Measurements from ENCODE around the gene TIMM22. TPM values are rescaled to one million over a fixed set of nuclear protein-coding genes. Genes with fewer than 3 reads are reported as not detected.
"Not testable (repeated sequence)": the region's sequence is repeated elsewhere in the genome, so short reads cannot be mapped to it uniquely, and the experiment has no call there.

TIMM22 gene
- polyA plus RNA-seq (2011; rRNA removed) = 12.6 and 14.3 TPM in 2 replicates
- polyA minus RNA-seq (2011; rRNA and poly(A)+ RNA removed) = 8.1 and 10.8 TPM in 2 replicates

- DNase-seq (ENCODE audit: low read depth) = peak; percentile 78
- POLR2A ChIA-PET = interaction anchor here (0.6 kb wide), 1 partner anchor 95 kb away, joined by 10 read pairs; no protein-coding TSS in a partner anchor
- Histone ChIP-seq H3K36me3 (ENCODE audit: control insufficient read depth, insufficient read depth, low read length) (peaks cover 5% of the 10 kb centered on the region), H3K27me3 (ENCODE audit: control insufficient read depth, insufficient read depth, low read length) (no peaks in the 10 kb centered on the region), H3K4me3 (ENCODE audit: low read depth, low read length) (peak within 1 kb of the TSS; percentile 100)
- CTCF ChIA-PET = interaction anchor here (0.6 to 2.9 kb wide), 32 partner anchors 9 to 586 kb away, joined by 3 to 47 read pairs (median 4); partner anchors contain the start of genes GLOD4, MRM3 and NXN
- TF ChIP-seq, protein P1, sequence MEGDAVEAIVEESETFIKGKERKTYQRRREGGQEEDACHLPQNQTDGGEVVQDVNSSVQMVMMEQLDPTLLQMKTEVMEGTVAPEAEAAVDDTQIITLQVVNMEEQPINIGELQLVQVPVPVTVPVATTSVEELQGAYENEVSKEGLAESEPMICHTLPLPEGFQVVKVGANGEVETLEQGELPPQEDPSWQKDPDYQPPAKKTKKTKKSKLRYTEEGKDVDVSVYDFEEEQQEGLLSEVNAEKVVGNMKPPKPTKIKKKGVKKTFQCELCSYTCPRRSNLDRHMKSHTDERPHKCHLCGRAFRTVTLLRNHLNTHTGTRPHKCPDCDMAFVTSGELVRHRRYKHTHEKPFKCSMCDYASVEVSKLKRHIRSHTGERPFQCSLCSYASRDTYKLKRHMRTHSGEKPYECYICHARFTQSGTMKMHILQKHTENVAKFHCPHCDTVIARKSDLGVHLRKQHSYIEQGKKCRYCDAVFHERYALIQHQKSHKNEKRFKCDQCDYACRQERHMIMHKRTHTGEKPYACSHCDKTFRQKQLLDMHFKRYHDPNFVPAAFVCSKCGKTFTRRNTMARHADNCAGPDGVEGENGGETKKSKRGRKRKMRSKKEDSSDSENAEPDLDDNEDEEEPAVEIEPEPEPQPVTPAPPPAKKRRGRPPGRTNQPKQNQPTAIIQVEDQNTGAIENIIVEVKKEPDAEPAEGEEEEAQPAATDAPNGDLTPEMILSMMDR (IDR thresholded peaks at IDR 0.05; ENCODE audit: insufficient read depth, low read depth, low read length) = peak; percentile 88
These were observed at the start of gene TIMM22 for GRCh38 chr17:996554-997344. TSS of gene TIMM22 (plus strand) at chr17:997129. CDS start at chr17:997143, 14 bp downstream.

DNA sequence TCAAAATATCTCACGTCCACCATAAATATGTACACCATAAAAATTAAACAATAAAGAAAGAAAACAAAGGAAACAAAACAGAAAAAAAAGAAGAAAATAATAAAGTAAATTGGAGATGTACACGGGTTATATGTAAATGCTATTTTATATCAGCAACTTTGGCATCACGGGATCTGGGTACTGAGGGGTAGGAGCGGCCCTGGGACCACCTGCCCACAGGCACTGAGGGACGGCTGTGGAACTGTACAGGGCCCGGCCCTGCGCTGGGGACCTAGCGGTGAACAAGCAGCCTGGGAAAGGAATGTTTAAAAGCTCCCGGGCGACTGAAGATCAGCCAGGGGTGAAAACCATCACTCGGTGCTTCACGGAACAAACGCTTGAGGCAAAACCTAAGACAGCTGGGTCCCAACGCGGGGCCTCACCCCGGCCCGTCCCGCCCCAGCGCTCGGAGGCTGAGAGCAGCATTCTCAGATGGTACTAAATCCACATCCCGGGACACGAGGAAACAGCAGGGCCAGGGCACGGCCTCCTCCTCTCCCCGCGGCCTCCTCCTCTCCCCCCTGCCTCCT is 48.6 kb upstream of the TIMM22 start:
- H3K4me3 ChIP-seq (ENCODE audit: low read depth, low read length) = no peak overlapping the region
- POLR2A ChIA-PET = no interaction called here
- H3K27me3 ChIP-seq (ENCODE audit: control insufficient read depth, insufficient read depth, low read length) = no peaks in the 10 kb centered on the region
- DNase-seq (ENCODE audit: low read depth) = no peak
- TF ChIP-seq, protein P1 (IDR thresholded peaks at IDR 0.05; ENCODE audit: insufficient read depth, low read depth, low read length) = 0 out of 2 replicates have a peak, but pooled peaks have one; percentile 13
- H3K36me3 ChIP-seq (ENCODE audit: control insufficient read depth, insufficient read depth, low read length) = peaks cover 3% of the 10 kb centered on the region; the same call in 1 of the 2 replicates
- CTCF ChIA-PET = interaction anchor here (0.9 kb wide), 1 partner anchor 33 kb away, joined by 3 read pairs; no protein-coding TSS in a partner anchor

- no peak for DNase-seq (ENCODE audit: low read depth)
- Histone ChIP-seq H3K36me3 (ENCODE audit: control insufficient read depth, insufficient read depth, low read length) (peaks cover 4% of the 10 kb centered on the region), H3K4me3 (ENCODE audit: low read depth, low read length) (no peak overlapping the region), H3K27me3 (ENCODE audit: control insufficient read depth, insufficient read depth, low read length) (no peaks in the 10 kb centered on the region)
- TF ChIP-seq, protein P1 (IDR thresholded peaks at IDR 0.05; ENCODE audit: insufficient read depth, low read depth, low read length) = no peak
- ChIA-PET POLR2A (no interaction called here), CTCF (interaction anchor here (0.5 to 1.6 kb wide), 9 partner anchors 11 to 154 kb away, joined by 3 to 6 read pairs (median 3); no protein-coding TSS in a partner anchor)
These were observed 47.2 kb upstream of the TIMM22 start for GRCh38 chr17:949623-950303.

- no peak overlapping the region for H3K4me3 ChIP-seq (ENCODE audit: low read depth, low read length)
- POLR2A ChIA-PET = interaction anchor here (0.6 kb wide), 1 partner anchor 166 kb away, joined by 3 read pairs; no protein-coding TSS in a partner anchor
- TF ChIP-seq, protein P1 (IDR thresholded peaks at IDR 0.05; ENCODE audit: insufficient read depth, low read depth, low read length) = no peak
- CTCF ChIA-PET = interaction anchor here (0.8 to 1.6 kb wide), 7 partner anchors 13 to 156 kb away, joined by 3 to 5 read pairs (median 5); no protein-coding TSS in a partner anchor
- no peaks in the 10 kb centered on the region for H3K27me3 ChIP-seq (ENCODE audit: control insufficient read depth, insufficient read depth, low read length)
- DNase-seq (ENCODE audit: low read depth) = no peak
- peaks cover 4% of the 10 kb centered on the region for H3K36me3 ChIP-seq (ENCODE audit: control insufficient read depth, insufficient read depth, low read length)
These were observed 45.4 kb upstream of the TIMM22 start for GRCh38 chr17:951325-952132.

- DNase-seq (ENCODE audit: low read depth); H3K36me3 ChIP-seq (ENCODE audit: control insufficient read depth, insufficient read depth, low read length); H3K4me3 ChIP-seq (ENCODE audit: low read depth, low read length); CTCF ChIA-PET; H3K27me3 ChIP-seq (ENCODE audit: control insufficient read depth, insufficient read depth, low read length); POLR2A ChIA-PET: not testable (repeated sequence)
These were observed 44.3 kb upstream of the TIMM22 start for GRCh38 chr17:952592-952991.

All from BJ (cell line).